ENCODE measurements around the gene SET. TPM values are rescaled to one million over a fixed set of nuclear protein-coding genes. Genes with fewer than 3 reads are reported as not detected.

The SET gene
- total RNA-seq, 1 experiment from 2014 or later = 422 TPM

- ChIA-PET CTCF (interaction anchor here (0.6 kb wide), 1 partner anchor 11 kb away, joined by 7 read pairs; no protein-coding TSS in a partner anchor), POLR2A (no interaction called here)
- no peak for TF ChIP-seq CTCF (IDR thresholded peaks at IDR 0.05)
- no peak for TF ChIP-seq REST (IDR thresholded peaks at IDR 0.05; ENCODE audit: insufficient read depth in 1 of 2, low read depth in 2 of 2, low read length in 1 of 2)
- TF ChIP-seq POLR2AphosphoS5 (IDR thresholded peaks at IDR 0.05; ENCODE audit: low read depth, low read length) = no peak
- TF ChIP-seq SIN3A (IDR thresholded peaks at IDR 0.05; ENCODE audit: borderline replicate concordance, insufficient read depth, low read depth, low read length) = no peak
- no peak for TF ChIP-seq TCF7L2 (IDR thresholded peaks at IDR 0.05; ENCODE audit: low read depth, low read length)
- Histone ChIP-seq H3K4me3 (ENCODE audit: low read depth in 2 of 2, low read length in 2 of 2) (no peak overlapping the region), H3K9me3 (ENCODE audit: control insufficient read depth, insufficient read depth, low read depth, low read length) (no peaks in the 10 kb centered on the region), H3K4me1 (ENCODE audit: control insufficient read depth, insufficient read depth, low read length) (peaks cover 2% of the 10 kb centered on the region; the same call in 1 of the 2 replicates), H3K27me3 (ENCODE audit: control insufficient read depth, insufficient read depth, low read length) (no peaks in the 10 kb centered on the region), H3K36me3 (ENCODE audit: control insufficient read depth, insufficient read depth, low read length) (peaks cover 3% of the 10 kb centered on the region; the same call in 1 of the 2 replicates), H3K27ac (ENCODE audit: low read length) (no peak overlapping the region)
- no TSS peak for BruUV-seq (replicated peaks)
- in situ Hi-C loops (cut with HindIII; ENCODE audit: low pct_unique_long_range_greater_than_20kb, low sequenced_read_pairs) (no loop called here), intact Hi-C loops (cut with micrococcal nuclease; ENCODE audit: unreplicated experiment) (no loop called here)
- DNase-seq (ENCODE audit: low read depth, low spot score) (no peak), ATAC-seq (no peak)
Observed at GRCh38 chr9:128728298-128728697, 39.3 kb downstream of the SET start.

- H3K27ac ChIP-seq (ENCODE audit: low read length) = no peak overlapping the region
- no peak for DNase-seq (ENCODE audit: low read depth, low spot score)
- intact Hi-C loops (cut with micrococcal nuclease; ENCODE audit: unreplicated experiment) (no loop called here), in situ Hi-C loops (cut with HindIII; ENCODE audit: low pct_unique_long_range_greater_than_20kb, low sequenced_read_pairs) (no loop called here)
- ChIA-PET POLR2A (no interaction called here), CTCF (no interaction called here)
- 0 out of 2 replicates have a peak, but pooled peaks cover 2% of the 10 kb centered on the region for H3K4me1 ChIP-seq (ENCODE audit: control insufficient read depth, insufficient read depth, low read length)
- H3K4me3 ChIP-seq (ENCODE audit: low read depth in 2 of 2, low read length in 2 of 2) = no peak overlapping the region
- no peak for ATAC-seq
- H3K9me3 ChIP-seq (ENCODE audit: control insufficient read depth, insufficient read depth, low read depth, low read length) = no peaks in the 10 kb centered on the region
- H3K36me3 ChIP-seq (ENCODE audit: control insufficient read depth, insufficient read depth, low read length) = no peaks in the 10 kb centered on the region
- no peaks in the 10 kb centered on the region for H3K27me3 ChIP-seq (ENCODE audit: control insufficient read depth, insufficient read depth, low read length)
- TF ChIP-seq CTCF (IDR thresholded peaks at IDR 0.05) (no peak), SIN3A (IDR thresholded peaks at IDR 0.05; ENCODE audit: borderline replicate concordance, insufficient read depth, low read depth, low read length) (no peak), REST (IDR thresholded peaks at IDR 0.05; ENCODE audit: insufficient read depth in 1 of 2, low read depth in 2 of 2, low read length in 1 of 2) (no peak), TCF7L2 (IDR thresholded peaks at IDR 0.05; ENCODE audit: low read depth, low read length) (no peak), POLR2AphosphoS5 (IDR thresholded peaks at IDR 0.05; ENCODE audit: low read depth, low read length) (no peak)
- no TSS peak for BruUV-seq (replicated peaks)
Observed at GRCh38 chr9:128729302-128729701, 40.3 kb downstream of the SET start.
